ENCODE data around the gene F11.

DNA sequence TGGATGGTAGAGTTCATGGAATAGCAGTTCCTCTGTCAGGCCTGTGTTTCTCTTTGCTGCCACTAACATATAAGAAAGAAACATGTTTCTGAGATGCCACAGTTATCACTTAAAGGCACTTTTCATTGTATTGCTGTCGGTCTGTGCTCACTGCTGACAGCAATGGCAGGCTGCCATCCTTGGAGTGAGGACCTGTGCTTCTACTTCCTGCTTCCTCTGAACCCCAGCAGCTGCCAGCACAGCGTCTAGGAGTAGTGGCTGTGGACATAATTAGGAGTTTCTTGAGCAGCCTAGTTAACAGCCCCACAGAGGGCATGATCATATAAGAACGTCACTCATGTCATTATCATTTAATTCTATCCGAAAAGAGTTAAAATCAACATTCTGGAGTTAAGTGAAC is 30.5 kb downstream of the F11 start:
- TF ChIP-seq, protein P1, sequence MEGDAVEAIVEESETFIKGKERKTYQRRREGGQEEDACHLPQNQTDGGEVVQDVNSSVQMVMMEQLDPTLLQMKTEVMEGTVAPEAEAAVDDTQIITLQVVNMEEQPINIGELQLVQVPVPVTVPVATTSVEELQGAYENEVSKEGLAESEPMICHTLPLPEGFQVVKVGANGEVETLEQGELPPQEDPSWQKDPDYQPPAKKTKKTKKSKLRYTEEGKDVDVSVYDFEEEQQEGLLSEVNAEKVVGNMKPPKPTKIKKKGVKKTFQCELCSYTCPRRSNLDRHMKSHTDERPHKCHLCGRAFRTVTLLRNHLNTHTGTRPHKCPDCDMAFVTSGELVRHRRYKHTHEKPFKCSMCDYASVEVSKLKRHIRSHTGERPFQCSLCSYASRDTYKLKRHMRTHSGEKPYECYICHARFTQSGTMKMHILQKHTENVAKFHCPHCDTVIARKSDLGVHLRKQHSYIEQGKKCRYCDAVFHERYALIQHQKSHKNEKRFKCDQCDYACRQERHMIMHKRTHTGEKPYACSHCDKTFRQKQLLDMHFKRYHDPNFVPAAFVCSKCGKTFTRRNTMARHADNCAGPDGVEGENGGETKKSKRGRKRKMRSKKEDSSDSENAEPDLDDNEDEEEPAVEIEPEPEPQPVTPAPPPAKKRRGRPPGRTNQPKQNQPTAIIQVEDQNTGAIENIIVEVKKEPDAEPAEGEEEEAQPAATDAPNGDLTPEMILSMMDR (IDR thresholded peaks at IDR 0.05; ENCODE audit: poor library complexity): no peak
- TF ChIP-seq EZH2 (IDR thresholded peaks at IDR 0.05; ENCODE audit: borderline replicate concordance): no peak
